Coronary artery (tissue), 2 donors: Measurements from ENCODE around the gene CES4A.
"Not testable (repeated sequence)": the region's sequence is repeated elsewhere in the genome, so short reads cannot be mapped to it uniquely, and the experiment has no call there.

ENCODE experiments used
- DNase-seq: peaks from one replicate; pipeline ENCODE4 v3.0.0-alpha.2; 2017; ENCODE audit warnings: low spot score
- H3K27ac ChIP-seq, 2 donors: fragments of 200-600 bp; sonication (generic); one replicate each; pipeline ENCODE4 v1.5.1; 2016 to 2019
- H3K4me3 ChIP-seq: fragments of 200-600 bp; sonication (generic); 2 replicates; pipeline ENCODE4 v1.5.1; 2016; ENCODE audit warnings: mild to moderate bottlenecking, moderate library complexity
- TF ChIP-seq, protein P1 (sequence below): fragments of 200-600 bp; sonication (generic); IDR thresholded peaks from one replicate; pipeline ENCODE4 v1.5.1; 2019; ENCODE audit warnings: antibody characterized with exemption

Gene CES4A

DNA sequence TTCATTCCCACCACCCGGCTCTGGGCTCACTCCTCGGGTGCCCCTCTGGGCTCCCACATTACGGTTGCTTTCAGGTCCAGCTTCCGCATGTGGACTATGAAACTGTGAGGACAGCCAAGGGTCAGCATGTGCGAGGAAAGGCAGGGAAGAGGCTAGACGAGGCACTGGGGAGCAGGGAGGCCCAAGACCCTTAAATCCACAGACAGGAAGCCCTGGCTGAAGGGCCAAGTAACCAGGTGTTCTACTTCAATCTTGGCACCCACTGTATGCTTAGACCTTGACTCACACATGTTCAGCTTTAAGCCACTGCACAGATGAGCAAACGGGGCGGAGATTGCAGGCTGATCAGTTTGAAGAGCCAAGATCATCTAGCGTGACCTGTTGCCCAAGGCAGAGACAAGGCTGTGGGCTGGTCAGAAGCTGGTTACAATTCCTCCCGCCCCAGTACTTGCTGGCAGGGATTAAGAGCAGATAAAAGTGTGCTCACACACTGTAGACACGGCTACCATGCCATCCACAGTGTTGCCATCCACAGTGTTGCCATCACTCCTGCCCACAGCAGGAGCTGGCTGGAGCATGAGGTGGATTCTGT is at the start of gene CES4A:
Gene CES4A (plus strand): TSS at position 393 of the 592 bp plus-strand sequence. CDS start 184 bp downstream, at position 577.
- TF ChIP-seq, protein P1, sequence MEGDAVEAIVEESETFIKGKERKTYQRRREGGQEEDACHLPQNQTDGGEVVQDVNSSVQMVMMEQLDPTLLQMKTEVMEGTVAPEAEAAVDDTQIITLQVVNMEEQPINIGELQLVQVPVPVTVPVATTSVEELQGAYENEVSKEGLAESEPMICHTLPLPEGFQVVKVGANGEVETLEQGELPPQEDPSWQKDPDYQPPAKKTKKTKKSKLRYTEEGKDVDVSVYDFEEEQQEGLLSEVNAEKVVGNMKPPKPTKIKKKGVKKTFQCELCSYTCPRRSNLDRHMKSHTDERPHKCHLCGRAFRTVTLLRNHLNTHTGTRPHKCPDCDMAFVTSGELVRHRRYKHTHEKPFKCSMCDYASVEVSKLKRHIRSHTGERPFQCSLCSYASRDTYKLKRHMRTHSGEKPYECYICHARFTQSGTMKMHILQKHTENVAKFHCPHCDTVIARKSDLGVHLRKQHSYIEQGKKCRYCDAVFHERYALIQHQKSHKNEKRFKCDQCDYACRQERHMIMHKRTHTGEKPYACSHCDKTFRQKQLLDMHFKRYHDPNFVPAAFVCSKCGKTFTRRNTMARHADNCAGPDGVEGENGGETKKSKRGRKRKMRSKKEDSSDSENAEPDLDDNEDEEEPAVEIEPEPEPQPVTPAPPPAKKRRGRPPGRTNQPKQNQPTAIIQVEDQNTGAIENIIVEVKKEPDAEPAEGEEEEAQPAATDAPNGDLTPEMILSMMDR, result no peak
- no peak within 1 kb of the TSS for H3K27ac ChIP-seq
- DNase-seq, result no peak

DNA sequence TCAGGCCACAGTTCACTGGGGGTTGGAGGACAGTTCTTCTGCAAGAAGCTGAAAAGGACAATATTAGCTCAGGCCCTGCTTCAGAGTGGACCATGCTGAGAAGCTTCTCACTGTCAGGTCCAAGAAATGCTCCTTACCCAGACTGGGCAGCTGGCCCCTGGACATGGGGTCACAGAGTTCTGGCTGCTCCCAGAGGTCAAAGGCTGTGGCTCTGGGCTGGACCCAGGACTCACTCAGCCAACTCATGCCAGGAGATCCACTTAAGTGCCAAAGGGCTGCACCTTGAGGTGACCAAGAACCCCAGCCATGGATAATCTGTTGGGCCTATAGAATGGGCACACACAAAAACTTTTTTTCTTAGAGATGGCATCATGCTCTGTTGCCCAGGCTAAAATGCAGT is 49.0 kb upstream of the CES4A start:
- TF ChIP-seq, protein P1, result no peak
- Histone ChIP-seq H3K27ac (no peak overlapping the region), H3K4me3 (no peak overlapping the region)
- no peak for DNase-seq

More for the DNA sequence above, at the start of gene CES4A:
- H3K4me3 ChIP-seq, result no peak within 1 kb of the TSS

DNA sequence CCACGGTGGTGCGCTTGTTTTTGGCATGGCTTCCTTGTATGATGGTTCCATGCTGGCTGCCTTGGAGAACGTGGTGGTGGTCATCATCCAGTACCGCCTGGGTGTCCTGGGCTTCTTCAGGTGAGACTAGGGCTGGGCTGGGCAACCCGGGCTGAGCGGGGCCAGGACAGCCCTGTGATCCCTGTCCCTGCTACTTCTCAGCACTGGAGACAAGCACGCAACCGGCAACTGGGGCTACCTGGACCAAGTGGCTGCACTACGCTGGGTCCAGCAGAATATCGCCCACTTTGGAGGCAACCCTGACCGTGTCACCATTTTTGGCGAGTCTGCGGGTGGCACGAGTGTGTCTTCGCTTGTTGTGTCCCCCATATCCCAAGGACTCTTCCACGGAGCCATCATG is 48.2 kb upstream of the CES4A start:
- TF ChIP-seq, protein P1, result no peak
- DNase-seq, result no peak
- Histone ChIP-seq H3K4me3 (no peak overlapping the region), H3K27ac (no peak overlapping the region)

DNA sequence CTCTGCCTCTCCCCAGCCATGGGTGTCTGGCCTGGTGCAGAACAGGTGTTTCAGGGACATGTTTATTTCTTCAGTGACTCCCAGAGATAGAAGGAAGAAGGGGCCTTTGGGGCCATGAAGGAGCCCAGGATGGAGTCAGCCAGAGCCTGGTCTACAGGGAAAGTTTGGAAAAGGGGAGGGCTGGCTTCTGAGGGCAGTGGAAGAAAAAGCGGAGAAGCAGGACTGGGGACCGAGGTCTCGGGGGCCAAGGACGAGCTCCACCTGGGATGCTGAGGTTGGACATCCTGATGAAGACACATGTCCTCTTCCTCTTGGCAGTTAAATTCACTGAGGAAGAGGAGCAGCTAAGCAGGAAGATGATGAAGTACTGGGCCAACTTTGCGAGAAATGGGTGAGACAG is 45.4 kb upstream of the CES4A start:
- Histone ChIP-seq H3K4me3 (no peak overlapping the region), H3K27ac (no peak overlapping the region)
- TF ChIP-seq, protein P1, result no peak
- no peak for DNase-seq

DNA sequence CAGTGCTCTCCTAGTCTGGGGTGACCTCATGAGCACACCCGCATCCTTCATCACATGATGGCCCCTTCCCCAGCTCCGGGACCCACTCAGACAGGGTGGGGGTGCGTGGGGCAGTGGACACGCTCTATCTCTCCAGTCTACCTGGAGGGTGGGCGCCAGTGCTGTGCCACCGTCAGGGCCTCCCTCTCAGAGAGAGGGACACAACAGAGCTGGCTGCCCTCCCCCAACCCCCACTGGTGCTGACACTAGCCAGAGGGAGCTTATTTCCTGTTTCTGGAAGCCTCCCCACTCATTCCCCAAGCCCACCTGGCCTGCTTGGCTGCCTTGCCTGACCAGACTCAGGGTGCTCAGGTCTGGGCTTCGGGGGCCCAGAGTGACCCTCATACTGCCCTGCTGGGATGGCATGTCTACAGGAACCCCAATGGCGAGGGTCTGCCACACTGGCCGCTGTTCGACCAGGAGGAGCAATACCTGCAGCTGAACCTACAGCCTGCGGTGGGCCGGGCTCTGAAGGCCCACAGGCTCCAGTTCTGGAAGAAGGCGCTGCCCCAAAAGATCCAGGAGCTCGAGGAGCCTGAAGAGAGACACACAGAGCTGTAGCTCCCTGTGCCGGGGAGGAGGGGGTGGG is 44.8 kb upstream of the CES4A start:
- no peak for DNase-seq
- no peak overlapping the region for H3K4me3 ChIP-seq
- H3K27ac ChIP-seq, result no peak overlapping the region
- TF ChIP-seq, protein P1, result no peak

DNA sequence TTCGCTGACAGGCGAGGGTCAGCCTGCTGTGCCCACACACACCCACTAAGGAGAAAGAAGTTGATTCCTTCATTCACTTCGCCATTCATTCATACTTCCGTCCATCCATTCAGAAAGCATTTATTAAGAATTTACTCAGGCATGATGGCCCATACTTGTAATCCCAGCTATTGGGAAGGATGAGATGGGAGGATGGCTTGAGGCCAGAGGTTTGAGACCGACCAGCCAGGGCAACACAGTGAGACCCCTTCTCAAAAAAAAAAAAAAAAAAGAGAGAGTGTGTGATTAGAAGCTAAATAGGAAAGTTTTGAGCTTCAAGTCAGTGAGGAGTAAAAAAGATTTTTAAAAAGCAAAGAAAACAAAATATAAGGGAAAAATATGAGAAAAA is 44.3 kb upstream of the CES4A start:
- DNase-seq, result no peak
- Histone ChIP-seq H3K4me3 (no peak overlapping the region), H3K27ac (no peak overlapping the region)
- TF ChIP-seq, protein P1, result no peak

DNA sequence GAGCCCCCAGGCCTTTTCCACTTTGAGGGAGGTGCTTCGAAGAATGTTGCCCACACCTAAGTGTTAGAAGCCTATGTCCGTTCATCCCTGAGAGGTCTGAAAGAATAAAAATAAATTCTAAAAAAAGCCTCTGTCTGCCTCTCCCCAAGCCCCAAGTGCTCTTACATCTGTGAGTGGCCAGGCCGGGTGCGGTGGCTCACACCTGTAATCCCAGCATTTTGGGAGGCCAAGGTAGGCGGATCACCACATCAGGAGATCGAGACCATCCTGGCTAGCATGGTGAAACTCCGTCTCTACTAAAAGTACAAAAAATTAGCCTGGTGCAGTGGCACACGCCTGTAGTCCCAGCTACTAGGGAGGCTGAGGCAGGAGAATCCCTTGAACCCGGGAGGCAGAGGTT is 43.4 kb upstream of the CES4A start:
- H3K27ac ChIP-seq, DNase-seq, H3K4me3 ChIP-seq: not testable (repeated sequence)
